CD4-positive, alpha-beta T cell treated with Interleukin-10 for 1 hour (primary cell): ENCODE measurements around the gene ARL15.

Source experiments
- DNase-seq: peaks from one replicate; pipeline ENCODE4 v3.0.0-alpha.2; 2020

The ARL15 gene

GRCh38 chr5:54197018-54197417 lies 113.4 kb downstream of the ARL15 start:
- no peak for DNase-seq

GRCh38 chr5:54195701-54196100 lies 114.7 kb downstream of the ARL15 start:
- DNase-seq = no peak

- DNase-seq = no peak
Observed at GRCh38 chr5:54194318-54194717, 116.1 kb downstream of the ARL15 start.

- DNase-seq = no peak
Observed at GRCh38 chr5:54187694-54188093, 122.7 kb downstream of the ARL15 start.

DNA sequence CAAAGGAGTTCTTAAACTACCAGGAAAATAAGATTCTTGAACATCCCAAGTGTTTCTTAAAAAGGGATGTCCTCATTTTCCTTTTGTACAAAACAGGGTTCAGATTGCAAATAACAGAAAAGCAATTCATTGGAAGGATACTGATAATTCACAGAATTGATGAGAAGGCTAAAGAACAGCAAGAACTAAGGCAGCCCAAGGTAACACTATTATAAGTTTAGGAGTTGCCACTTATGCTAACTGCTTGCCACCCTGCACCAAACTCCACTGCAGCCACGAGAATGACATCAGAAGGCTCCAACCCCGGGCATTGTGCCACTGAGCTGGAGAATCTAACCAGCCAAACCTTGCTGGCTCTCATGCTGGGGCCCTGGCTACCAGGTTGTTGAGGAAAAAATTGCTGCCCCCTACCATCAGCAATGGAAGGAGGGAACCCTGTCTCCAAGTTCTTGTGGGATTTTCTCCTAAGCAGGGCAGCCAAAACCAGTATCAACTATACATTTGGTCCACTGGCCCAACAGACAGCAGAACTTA lies 123.4 kb downstream of the ARL15 start:
- DNase-seq = no peak

- no peak for DNase-seq
Observed at GRCh38 chr5:54186108-54186507, 124.3 kb downstream of the ARL15 start.

DNA sequence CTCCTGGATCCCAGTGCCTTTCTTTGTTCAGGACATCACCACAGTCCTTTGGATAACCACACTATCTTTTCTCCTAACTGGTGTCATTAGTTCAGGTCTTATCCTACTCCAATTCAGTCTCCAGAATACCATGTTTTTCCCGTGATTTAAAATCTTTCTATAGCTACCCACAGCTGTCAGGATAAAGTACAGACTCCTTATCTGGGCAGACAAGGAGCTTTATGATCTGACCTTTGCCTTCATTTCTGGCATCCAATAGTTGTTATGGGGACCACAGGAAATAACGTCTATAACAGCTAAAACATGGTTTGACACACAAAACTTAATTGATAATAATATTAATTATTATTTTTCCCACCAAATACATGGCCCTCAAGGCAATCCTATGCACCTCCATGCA lies 125.6 kb downstream of the ARL15 start:
- no peak for DNase-seq

- no peak for DNase-seq
Observed at GRCh38 chr5:54180630-54181031, 129.7 kb downstream of the ARL15 start.

DNA sequence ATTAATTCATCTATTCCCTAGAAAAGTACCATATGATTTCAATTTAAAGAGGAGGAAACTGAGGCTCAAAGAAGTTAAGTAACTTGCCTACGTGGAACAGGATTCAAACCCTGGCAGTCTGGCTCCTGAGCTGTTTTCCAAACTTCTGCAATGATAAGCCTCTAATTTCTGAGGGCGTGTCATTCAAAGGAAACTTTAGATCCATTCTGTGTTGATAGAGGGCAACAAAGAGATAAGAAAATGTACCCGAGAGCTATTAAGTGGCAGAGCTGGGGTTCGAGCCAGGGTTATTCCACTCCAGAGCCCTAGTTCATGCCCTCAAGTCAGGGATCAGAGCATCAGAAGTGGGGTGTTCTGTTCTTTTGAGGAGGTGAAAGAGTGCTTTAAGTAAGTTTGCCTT lies 131.4 kb downstream of the ARL15 start:
- no peak for DNase-seq

- no peak for DNase-seq
Observed at GRCh38 chr5:54178207-54178606, 132.2 kb downstream of the ARL15 start.

- DNase-seq = no peak
Observed at GRCh38 chr5:54177058-54177457, 133.3 kb downstream of the ARL15 start.

- DNase-seq = no peak
Observed at GRCh38 chr5:54176066-54176830, 134.1 kb downstream of the ARL15 start.

- no peak for DNase-seq
Observed at GRCh38 chr5:54173251-54173650, 137.1 kb downstream of the ARL15 start.

- DNase-seq = no peak
Observed at GRCh38 chr5:54171645-54172384, 138.6 kb downstream of the ARL15 start.

- DNase-seq = no peak
Observed at GRCh38 chr5:54165687-54166086, 144.7 kb downstream of the ARL15 start.

GRCh38 chr5:54162184-54162583 lies 148.2 kb downstream of the ARL15 start:
- no peak for DNase-seq

- DNase-seq = no peak
Observed at GRCh38 chr5:54160329-54160728, 150.0 kb downstream of the ARL15 start.

DNA sequence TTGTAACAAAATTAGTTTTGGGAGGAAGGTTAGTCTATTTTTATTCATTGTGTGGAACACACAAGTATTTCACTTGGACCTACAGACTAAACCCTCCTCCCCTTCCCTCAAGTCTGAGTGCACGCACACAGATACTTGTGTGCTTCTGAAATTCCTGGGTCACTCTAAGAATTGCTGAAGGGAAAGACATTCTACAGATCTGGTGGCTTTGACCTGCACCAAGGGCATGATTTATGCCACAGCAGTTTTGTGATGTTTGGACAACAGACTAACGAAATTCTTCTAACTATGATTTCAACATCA lies 150.5 kb downstream of the ARL15 start:
- no peak for DNase-seq

- DNase-seq = no peak
Observed at GRCh38 chr5:54159153-54159892, 151.1 kb downstream of the ARL15 start.

GRCh38 chr5:54156577-54156976 lies 153.8 kb downstream of the ARL15 start:
- DNase-seq = no peak

- no peak for DNase-seq
Observed at GRCh38 chr5:54150841-54151240, 159.5 kb downstream of the ARL15 start.

- no peak for DNase-seq
Observed at GRCh38 chr5:54148858-54149257, 161.5 kb downstream of the ARL15 start.

- no peak for DNase-seq
Observed at GRCh38 chr5:54148067-54148845, 162.1 kb downstream of the ARL15 start.
